Measurements from ENCODE around the gene MRPL37. TPM values are rescaled to one million over a fixed set of nuclear protein-coding genes. Genes with fewer than 3 reads are reported as not detected.
"Not testable (repeated sequence)": the region's sequence is repeated elsewhere in the genome, so short reads cannot be mapped to it uniquely, and the experiment has no call there.

MRPL37 gene
- polyA plus RNA-seq, 5 donors = 56.6 to 67.0 (median 61.2) TPM

DNA sequence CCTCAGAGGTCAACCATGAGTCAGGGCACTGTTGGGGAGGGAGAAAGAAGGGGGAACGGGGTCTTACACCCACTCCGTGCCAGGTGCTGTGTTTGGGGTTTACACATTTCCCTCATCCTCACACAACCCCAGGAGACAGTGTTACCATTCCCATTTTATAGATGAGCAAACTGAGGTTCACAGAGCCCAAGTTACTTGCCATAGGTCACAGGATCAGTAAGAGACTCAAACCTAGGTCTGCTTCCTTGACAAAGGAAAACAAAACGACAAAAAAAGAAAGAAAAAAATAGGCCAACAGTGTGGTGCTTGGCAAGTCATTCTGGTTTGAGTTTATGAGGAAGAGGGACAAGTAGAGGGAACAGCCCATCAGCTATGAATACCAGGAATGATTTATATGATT, 30.9 kb upstream of the MRPL37 start:
- no peak for DNase-seq

DNA sequence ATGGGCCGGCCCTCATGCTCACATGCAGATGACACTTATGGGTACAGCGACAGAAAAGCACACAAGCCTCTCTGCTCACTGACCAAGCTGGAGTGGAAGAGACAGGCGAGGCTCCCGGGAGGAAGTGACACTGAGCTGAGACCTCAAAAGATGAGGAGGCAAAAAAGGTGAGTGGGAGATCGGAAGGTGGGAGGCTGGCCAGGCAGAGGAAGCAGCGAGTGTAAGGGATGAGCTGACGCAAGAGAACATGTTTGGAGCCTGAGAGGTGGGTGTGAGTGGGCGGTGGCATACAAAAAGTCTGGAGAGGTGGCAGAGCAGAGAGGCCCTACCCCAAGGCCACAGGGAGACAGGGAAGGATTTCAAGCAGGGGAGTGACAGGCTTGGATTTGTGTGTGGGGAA, 29.0 kb upstream of the MRPL37 start:
- DNase-seq = no peak

DNA sequence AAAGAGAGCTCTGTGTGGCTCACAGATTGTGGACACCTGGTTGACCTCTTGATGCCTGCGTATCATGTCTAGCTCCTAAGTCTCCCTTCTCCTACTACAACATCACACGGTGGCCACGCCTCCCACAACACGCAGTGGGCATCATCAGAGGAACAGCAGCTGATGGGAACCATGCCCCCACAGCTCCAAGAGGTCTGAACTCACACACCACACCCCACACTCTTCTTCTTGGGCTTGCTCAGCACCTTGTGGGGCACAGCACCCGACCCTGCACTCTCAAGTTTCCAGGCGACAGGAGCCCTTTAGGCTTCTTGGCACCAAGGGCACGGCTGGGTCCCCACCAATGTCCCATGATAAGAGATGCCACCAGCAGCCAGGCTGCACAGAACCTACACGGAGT, 28.4 kb upstream of the MRPL37 start:
- no peak for DNase-seq

DNA sequence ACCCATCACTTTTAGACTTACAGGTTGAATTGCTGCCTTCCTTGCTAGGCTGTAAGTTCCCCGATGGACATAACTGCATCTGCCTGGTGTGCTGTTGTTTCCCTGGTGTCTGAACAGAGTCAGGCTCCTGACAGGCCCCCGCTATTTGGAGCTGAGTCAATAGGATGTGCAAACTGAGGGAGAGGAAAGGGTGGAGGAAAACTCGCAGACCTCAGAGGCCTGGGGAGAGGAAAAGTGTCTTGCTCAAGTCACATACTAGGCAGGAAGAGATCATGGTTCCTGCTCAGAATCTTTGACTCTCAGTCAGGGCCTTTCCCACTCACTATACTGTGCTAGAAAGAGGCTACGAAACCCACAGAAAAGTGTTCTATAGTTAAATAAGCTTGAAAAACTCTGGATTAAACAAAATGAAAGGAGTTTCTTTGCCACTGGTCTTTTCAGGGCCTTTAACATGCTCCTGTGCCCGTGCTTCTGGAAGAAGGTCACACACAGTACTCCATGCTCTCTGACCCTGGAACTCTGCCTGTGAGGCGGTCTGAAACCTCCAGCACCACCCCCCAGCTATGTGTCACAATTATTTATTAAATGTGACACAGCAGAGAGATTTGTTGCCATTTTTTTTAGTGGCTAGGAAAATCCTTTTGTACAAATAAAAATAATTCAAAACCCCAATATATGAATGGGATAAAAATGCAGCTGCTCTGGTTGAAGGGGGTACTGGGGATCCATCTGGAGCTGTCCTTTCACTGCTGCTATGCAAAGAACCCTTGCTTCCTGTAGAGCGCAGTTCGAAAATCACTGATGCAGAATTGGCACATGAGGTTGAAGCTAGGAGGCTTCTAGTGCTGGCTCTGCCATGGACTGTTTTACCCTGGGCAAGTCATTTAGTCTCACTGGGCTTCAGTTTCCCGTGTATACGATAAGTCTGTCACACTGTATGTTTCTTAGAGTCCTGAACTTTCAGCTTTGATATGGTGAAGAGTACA, 27.1 kb upstream of the MRPL37 start:
- DNase-seq = no peak

DNA sequence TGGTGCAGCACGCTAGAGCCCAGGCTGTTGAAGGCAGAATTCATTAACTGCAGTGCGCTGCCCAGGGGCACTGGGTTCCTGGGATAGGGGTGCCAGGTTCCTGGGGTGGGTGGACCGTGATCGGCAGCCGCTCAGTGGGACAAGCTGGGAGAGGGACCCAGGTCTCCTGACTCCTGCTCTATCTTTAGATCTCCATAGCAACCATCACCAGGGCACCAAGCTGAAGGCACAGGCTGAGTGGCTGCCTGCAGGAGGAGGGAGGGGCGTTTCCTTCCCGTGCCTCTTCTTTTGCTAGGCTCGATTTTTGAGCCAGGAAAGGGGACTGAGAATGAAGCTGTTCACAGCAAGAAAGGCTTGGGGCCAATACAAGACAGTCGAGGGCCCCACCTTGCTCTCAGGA, 26.3 kb upstream of the MRPL37 start:
- DNase-seq = no peak

DNA sequence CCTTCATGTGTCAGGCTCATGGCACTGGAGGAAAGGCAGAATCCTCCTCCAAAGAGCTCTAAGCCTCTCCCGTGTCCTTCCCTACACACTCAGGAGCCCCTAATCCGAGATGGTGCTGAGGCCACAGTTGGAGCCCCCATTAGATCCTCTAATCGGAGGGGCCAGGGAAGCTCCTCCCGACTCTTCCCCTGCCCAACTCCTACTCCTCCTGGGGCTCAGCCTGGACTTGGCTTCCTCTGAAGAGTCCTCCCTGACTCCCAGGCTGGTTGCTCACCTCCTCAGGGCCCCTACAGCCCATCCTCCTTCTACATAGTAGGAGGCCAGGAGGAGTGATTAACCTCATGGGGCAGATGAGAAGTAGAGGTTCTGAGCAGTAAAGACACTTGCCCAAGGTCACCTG, 25.9 kb upstream of the MRPL37 start:
- no peak for DNase-seq

DNA sequence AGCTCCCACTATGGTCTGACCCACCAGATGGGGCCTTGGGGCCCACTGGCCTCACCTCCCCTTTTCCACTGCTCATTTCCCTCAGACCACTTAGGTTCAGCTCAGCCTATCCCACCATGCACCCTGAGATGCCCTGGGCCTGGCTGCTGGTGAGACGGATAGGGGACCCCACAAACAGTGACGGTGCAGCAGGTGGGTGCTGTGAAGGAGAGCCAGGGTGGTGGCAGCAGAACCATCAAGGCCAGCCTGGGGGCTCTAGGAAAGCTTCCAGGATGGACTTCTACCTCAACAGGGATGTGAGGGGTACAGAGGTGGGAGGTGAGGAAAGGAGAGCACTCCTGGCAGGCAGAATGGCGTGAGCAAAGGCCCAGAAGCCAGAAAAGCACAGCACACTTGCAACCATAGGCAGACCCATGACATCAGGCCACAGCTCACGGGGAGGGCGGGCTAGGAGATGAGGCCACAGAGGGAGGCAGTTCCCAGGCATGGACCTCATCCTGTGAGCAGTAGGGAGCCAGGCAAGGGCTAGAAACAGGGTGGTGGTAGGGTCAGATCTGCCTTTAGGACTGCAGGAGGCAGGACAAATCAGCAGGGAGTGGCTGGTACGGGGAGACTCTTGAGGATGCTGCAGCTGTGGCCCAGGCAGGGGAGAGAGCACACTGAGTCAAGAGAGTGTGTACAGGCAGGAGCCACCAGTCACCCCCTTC, 23.2 kb upstream of the MRPL37 start:
- no peak for DNase-seq

DNA sequence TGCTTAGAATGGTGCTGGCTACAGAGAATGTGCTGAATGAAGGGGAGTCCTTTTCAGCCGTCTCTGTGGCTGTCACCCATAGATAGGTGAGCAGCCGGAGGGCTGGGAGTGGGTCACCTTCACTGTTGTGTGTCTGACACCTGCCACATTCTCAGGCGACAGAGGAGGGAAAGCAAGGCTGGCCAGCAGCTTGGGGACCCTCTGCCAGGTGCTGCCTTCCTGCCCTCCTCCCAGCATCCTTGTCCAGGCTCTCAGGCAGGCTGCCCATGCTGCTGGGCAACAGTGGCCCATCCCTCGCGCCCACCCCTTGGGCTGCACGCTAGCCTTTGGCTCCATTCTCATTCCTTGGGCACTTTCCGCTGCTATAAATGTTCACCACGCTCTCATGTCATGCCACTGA, 22.2 kb upstream of the MRPL37 start:
- DNase-seq = no peak

DNA sequence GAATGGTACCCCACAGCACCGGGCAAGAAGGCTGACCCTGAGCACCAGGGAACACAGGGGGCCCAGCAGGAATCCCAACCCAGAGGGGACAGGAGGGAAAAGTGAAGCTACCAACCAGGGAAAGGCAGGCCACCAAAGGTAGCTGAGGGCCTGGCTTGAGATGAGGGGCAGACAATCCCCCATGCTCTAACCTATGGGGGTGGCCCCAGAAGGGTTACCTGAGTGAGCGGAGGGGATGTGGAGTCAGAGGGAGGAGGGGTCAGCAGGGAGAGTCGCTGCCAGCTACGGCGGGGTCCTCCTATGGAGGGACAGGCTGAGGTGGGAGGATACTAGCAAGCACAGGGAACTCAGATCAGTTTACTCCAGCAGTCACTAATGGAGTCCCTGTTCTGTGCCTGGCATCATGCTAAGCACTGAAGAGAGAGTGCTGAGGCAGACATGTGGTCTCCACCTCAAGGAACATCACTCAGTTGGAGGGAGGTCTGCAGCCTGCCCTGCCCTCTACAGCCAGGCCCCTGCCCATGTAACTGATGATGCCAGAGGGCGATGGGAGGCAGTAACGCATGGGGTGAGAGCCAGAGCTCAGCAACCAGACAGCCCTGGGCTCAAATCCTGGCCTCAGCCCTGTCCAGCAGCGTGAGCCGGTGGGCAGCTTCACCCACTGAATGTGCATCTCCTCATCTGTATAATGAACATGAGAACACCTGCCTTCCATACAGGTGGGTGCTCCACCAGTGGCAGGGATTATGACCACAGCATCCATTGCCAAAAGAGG, 21.5 kb upstream of the MRPL37 start:
- no peak for DNase-seq

DNA sequence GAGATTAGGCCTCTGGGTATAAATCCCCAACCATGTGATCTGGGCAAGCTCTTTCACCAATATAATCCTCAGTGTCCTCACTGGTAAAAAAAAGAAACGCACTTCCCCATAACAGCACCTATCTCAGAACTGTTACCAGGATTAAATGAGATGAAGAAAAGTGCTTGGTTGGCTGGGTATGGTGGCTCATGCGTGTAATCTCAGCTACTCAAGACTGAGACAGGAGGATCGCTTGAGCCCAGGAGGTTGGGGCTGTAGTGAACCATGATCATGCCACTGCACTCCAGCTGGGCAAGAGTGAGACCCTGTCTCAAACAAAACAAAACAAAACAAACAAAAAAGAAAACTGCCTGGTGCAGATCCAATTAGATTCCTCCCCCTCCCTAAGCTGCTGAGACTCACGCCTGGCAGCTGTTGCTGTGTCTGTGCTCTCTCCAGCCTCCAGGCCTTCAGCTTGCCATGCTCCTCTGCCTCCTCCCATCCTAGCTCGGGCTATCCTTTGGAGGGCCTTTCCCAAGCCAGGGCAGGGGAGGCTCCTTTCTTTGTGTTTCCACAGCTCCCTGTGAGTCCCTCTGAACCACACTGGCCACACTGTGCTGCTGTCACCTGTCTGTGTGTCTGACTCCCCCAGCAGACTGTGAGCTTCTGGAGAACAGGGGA, 19.1 kb upstream of the MRPL37 start:
- DNase-seq = no peak

DNA sequence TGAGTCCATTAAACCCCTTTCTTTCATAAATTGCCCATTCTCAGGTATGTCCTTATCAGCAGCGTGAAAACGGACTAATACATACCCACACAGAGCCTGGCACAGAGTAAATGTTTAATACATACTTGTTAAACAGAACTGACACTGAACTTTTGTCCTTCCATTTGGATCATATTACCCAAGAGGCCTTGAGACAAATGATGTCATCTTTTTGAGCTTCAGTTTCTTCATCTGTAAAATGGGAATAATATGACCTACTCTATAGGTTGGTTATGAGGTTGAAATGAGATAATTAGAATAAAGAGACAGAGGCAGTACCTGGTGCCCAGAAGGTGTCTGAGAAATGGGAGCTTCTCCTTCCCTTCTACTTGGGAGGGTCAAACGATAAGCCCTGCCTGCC, 13.9 kb upstream of the MRPL37 start:
- DNase-seq = no peak

DNA sequence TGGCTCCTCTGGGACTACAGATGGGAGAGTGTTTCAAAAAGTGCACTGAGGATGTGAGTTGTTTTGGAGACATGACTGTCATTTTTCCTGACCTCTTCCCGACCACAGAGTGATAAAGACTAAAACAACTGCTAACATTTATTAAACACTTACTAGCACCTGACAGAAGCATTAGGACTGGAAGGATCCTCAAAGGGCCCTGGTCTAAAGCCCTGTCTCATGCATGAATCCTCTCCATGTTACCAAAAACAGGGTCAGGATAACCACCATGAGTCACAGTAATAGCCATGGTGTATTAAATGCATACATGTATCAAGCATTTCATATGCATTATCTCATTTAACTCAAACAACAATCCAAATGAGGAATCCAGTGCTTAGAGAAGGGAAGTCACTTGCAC, 11.7 kb upstream of the MRPL37 start:
- DNase-seq = no peak

DNA sequence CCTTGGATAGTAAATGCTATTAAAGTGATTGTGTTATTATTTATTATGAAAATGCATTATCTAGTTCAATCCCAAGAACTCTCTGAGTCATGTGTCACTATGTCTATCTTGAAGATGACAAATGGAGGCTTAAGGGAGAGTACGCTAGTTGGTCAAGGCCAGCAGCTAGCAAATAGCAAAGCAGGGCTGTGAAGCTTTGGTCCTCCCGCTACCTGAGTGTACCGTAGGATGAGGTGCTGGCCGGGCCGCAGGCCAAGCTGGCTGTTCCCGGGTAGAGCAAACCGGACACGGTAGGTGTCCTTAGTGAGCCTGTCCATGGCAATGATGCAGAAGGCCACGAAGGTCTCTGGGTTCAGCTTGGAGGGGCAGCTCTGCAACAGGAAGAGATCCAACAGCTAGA, 9.4 kb upstream of the MRPL37 start:
- no peak for DNase-seq

DNA sequence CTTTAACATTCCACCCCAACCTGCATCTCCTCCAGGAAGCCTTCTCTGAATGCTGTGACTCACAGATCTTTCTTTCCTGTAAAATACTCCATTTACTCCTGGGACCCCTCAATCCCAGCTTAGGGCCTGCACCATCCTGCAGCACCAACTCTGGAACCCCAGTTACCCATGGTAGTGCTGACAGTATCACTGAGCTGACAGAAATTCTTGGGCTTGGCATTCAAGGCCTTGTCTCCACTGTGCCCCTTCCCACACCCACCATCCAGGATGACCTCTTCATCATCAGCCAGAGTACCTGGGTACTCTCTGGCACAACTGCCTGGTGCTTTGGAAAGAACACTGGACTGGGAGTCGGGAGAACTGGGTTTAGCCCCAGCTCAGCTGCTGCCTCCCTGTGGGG, 8.4 kb upstream of the MRPL37 start:
- no peak for DNase-seq

DNA sequence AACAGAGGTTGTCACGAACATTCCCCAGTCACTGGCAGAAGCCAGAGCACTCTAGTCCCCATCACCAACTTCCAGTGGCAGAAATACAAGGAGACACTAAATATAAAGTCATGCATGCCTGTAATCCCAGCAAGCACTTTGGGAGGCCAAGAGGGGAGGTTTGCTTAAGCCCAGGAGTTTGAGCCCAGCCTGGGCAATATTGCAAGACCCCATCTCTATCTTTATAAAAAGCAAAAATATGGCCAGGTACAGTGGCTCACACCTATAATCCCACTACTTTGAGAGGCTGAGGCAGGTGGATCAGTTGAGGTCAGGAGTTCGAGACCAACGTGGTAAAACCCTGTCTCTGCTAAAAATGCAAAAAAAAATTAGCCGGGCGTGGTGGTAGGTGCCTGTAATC, 6.5 kb upstream of the MRPL37 start:
- DNase-seq = no peak

DNA sequence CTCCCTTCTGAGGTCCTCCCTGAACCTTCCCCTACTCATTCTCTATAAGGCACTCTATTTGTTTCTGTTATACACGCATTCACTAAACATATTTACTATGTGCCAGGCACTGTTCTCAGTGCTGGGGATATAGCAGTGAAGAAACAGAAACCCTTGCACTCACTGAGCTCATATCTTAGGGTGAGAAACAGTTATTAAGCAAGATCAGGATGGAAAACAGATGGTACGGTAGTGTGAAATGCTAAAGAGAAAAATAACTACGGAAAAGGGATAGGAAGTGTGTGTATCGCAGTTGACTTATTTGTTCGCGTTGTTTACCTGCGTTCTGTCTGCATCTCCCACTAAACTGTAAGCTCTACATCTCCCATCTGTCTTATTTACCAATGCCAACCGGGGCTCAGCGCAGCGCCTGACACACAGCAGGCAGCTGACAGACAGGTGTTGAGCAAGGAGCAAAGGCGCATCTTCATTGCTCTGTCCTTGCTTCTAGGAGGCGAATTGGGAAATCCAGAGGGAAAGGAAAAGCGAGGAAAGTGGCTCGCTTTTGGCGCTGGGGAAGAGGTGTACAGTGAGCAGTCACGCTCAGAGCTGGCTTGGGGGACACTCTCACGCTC, 709 bp upstream of the MRPL37 start:
- no peak for DNase-seq

DNA sequence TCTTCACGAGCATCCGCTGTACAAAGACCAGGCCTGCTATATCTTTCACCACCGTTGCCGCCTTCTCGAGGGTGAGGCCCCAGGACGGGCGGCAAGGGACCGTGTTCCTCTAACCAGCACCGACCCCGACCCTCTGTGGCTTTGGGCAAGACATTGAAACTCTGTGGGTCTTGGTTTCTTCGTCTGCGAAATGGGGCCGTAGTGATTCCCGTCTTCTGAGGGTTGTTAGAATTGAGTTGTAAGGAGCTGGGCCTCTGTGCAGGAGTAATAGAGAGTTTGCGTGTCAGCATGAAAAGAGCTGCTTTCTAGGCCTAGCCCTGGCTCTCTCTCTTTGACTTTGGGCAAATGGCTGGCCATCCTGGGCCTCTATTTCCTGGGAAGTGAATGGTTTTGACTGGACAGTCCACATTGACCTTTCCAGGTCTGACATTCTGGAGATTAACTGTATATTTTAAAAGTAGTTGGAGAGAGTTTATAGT, 591 bp downstream of the MRPL37 start:
- no peak for DNase-seq

DNA sequence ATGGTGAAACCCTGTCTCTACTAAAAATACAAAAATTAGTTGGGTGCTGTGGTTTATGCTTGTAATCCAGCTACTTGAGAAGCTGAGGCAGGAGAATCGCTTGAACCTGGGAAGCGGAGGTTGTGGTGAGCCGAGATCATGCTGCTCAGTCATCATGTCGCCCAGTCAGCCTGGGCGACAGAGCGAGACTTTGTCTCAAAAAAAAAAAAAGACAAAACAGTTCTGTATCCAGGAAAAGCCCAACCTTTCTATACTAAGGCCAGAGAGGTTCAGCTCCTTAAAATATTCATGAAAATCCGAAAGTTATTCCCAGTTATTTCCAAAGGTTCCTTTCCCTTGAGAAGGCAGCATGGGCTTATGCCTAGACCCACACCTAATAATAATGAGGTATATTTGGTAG, 4.2 kb downstream of the MRPL37 start:
- DNase-seq = no peak

DNA sequence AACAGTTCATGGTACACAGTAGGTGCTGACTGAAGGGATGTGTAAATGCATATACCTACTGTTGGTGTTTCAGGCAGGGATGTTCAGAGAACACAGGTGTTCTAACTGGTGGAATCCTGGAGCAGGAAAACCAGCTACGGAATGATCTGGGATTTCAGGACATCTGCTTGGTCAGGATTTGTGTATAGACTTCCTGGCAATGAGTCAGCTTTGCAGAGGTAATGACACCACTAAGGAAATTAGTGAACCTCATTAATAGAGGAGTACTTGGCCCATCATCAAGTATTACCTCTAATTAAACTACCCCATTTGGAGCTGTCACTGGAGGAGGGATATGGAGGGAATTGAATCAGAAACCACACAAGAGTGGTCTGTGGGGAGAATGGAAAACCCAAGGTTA, 7.3 kb downstream of the MRPL37 start:
- no peak for DNase-seq

DNA sequence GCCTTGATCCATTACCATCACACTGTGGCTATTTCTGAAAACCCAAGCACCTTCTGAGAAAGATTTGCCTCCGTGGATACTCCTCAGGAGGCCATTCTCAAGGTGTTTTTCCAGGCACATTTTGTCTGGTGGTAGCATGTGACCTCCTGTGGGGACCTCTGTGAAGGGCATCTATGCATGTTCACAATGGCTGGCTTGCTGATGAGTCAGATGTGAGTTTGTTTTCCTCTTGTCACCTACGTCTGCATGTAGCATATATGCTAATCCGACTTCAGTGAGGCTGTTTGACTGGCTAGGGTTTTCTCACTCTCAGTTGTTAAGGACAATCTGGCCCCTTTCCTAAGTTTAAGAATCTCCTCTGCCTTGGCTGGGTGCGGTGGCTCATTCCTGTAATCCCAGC, 7.9 kb downstream of the MRPL37 start:
- DNase-seq = not testable (repeated sequence)

DNA sequence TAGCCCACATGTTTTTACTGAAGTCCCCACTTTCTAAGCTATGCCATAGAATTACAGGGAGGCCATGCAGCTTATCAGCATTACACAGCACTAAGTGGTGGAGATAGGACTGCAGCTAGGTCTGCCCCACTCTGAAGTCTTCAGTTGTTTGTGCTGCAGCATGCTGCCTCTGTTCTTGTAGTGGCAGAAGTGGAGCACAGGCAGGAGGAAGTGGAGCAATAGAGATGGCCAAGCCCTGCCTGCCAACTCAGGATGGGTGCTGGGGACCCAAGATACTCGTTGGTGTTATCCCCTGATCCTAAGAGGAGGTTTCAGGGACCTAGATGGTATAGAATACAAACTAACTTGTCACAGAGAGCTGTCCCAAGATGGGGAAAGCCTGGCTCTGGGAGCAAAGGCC, 12.9 kb downstream of the MRPL37 start:
- no peak for DNase-seq
